HepG2 (cell line): ENCODE data around the gene METTL26. TPM values are rescaled to one million over a fixed set of nuclear protein-coding genes. Genes with fewer than 3 reads are reported as not detected.

Experiments
- ARID5B ChIP-seq: IDR thresholded peaks from 2 replicates; pipeline ENCODE4 v1.4.0; 2020; ENCODE audit warnings: mild to moderate bottlenecking, missing genetic modification reagents
- GPBP1L1 ChIP-seq: sonication (generic); formaldehyde crosslinking; IDR thresholded peaks from 2 replicates; pipeline ENCODE4 v1.5.0; 2020; ENCODE audit warnings: mild to moderate bottlenecking, missing genetic modification reagents
- HOMEZ ChIP-seq: IDR thresholded peaks from 2 replicates; pipeline ENCODE4 v1.6.1; 2016; ENCODE audit warnings: low read depth
- KLF15 ChIP-seq: sonication (generic); formaldehyde crosslinking; IDR thresholded peaks from 2 replicates; pipeline ENCODE4 v1.8.1; 2023; ENCODE audit warnings: borderline replicate concordance, mild to moderate bottlenecking, inconsistent platforms, missing genetic modification reagents, mixed read lengths
- MTERF4 ChIP-seq: sonication (generic); formaldehyde crosslinking; IDR thresholded peaks from 2 replicates; pipeline ENCODE4 v1.8.0; 2023; ENCODE audit warnings: mild to moderate bottlenecking, missing genetic modification reagents
- NCOA1 ChIP-seq: sonication (generic); formaldehyde crosslinking; IDR thresholded peaks from 2 replicates; pipeline ENCODE4 v1.9.0; 2021; ENCODE audit warnings: missing genetic modification reagents
- NFE2 ChIP-seq: sonication (generic); formaldehyde crosslinking; IDR thresholded peaks from 2 replicates; pipeline ENCODE4 v1.4.0; 2020; ENCODE audit warnings: missing genetic modification reagents
- NFE2L1 ChIP-seq: sonication (generic); formaldehyde crosslinking; IDR thresholded peaks from 2 replicates; pipeline ENCODE4 v1.4.0; 2020; ENCODE audit warnings: missing genetic modification reagents, mild to moderate bottlenecking, borderline replicate concordance
- POGZ ChIP-seq: sonication (generic); formaldehyde crosslinking; IDR thresholded peaks from 2 replicates; pipeline ENCODE4 v1.4.0; 2020; ENCODE audit warnings: mild to moderate bottlenecking, missing genetic modification reagents
- POLR2AphosphoS2 ChIP-seq: IDR thresholded peaks from 2 replicates; pipeline ENCODE4 v1.6.1; 2011; ENCODE audit warnings: low read depth, low read length, improper control_type of control experiment
- ZBTB4 ChIP-seq: sonication (generic); formaldehyde crosslinking; IDR thresholded peaks from 2 replicates; pipeline ENCODE4 v1.4.0; 2020; ENCODE audit warnings: missing genetic modification reagents, mild to moderate bottlenecking, borderline replicate concordance
- ZNF18 ChIP-seq: sonication (generic); formaldehyde crosslinking; IDR thresholded peaks from 2 replicates; pipeline ENCODE4 v1.8.0; 2022; ENCODE audit warnings: mild to moderate bottlenecking, missing genetic modification reagents; ENCODE audit not compliant: insufficient replicate concordance
- ZNF367 ChIP-seq: sonication (generic); formaldehyde crosslinking; IDR thresholded peaks from 2 replicates; pipeline ENCODE4 v1.4.0; 2020; ENCODE audit warnings: missing genetic modification reagents, borderline replicate concordance
- ZNF790 ChIP-seq: sonication (generic); formaldehyde crosslinking; IDR thresholded peaks from 2 replicates; pipeline ENCODE4 v1.8.0; 2022; ENCODE audit warnings: missing genetic modification reagents, mild to moderate bottlenecking, borderline replicate concordance
- polyA plus RNA-seq, 8 experiments: library from polyadenylated mRNA; depleted of rRNA in 3 of 8; stranded (reverse) in 7 of 8; unstranded in 1 of 8; fragments of >200 nt; fragmentation: Illumina TruSeq in 4 of 8; extraction: Trizol in 4 of 8; gene quantifications; 2 replicates each; pipeline versions ENCODE4 v1.2.1 to v1.2.3, GENCODE V29; 2011 to 2016; ENCODE audit warnings: low read depth in 4 of 8, missing spikeins in 1 of 8, mixed read lengths in 1 of 8; ENCODE audit not compliant: insufficient read depth in 1 of 8
- total RNA-seq, 5 experiments: library from RNA; depleted of rRNA; stranded (reverse); fragments of >200 nt; fragmentation: Illumina TruSeq; extraction: Trizol; gene quantifications; 2 replicates each; pipeline ENCODE4 v1.2.3, GENCODE V29; 2016; ENCODE audit warnings: low read depth in 1 of 5

The METTL26 gene
- total and polyA plus RNA-seq, 2 of the 13 experiments (the other 11 are each of a cell fraction or from before 2014, with no cell fraction given): 65.5 to 70.1 TPM

GRCh38 chr16:648781-649589, 12.9 kb upstream of the METTL26 start, which contains the start of gene WDR90 (continued):
- no peak for TF ChIP-seq ZBTB4 (CRISPR knock-in tag)
- peak; percentile 51 for TF ChIP-seq ARID5B
- peak; percentile 92 for TF ChIP-seq POGZ
- no peak for TF ChIP-seq HOMEZ
- no peak for TF ChIP-seq NFE2 (CRISPR knock-in tag)
- TF ChIP-seq KLF15: no peak; the same call in 1 of the 2 replicates
- peak; percentile 93 for TF ChIP-seq NCOA1 (CRISPR knock-in tag)
- peak; percentile 97 for TF ChIP-seq ZNF18 (CRISPR knock-in tag)
- no peak for TF ChIP-seq GPBP1L1 (CRISPR knock-in tag)
- 0 out of 2 replicates have a peak, but pooled peaks have one; percentile 58 for TF ChIP-seq MTERF4
- TF ChIP-seq ZNF367: no peak; the same call in 1 of the 2 replicates
- TF ChIP-seq ZNF790 (CRISPR knock-in tag): 0 out of 2 replicates have a peak, but pooled peaks have one; percentile 39
- TF ChIP-seq POLR2AphosphoS2: no peak; the same call in 1 of the 2 replicates
- TF ChIP-seq NFE2L1 (CRISPR knock-in tag): no peak
